Neuron (in vitro differentiated cells): ENCODE results near the gene ATP6AP1.
"Not testable (repeated sequence)": the region's sequence is repeated elsewhere in the genome, so short reads cannot be mapped to it uniquely, and the experiment has no call there.

Experiments
- H2AFZ ChIP-seq: one replicate; pipeline ENCODE4 v1.6.1; 2013; ENCODE audit warnings: low read depth, mild to moderate bottlenecking, inconsistent platforms, low read length, moderate library complexity
- H3K27me3 ChIP-seq: one replicate; pipeline ENCODE4 v1.6.1; 2013; ENCODE audit warnings: low read length; ENCODE audit not compliant: insufficient read depth
- H3K36me3 ChIP-seq: one replicate; pipeline ENCODE4 v1.6.1; 2013; ENCODE audit warnings: low read length; ENCODE audit not compliant: insufficient read depth
- H3K4me1 ChIP-seq: one replicate; pipeline ENCODE4 v1.6.1; 2013; ENCODE audit warnings: low read length; ENCODE audit not compliant: insufficient read depth
- H3K4me3 ChIP-seq: 2 replicates; pipeline ENCODE4 v1.5.1; 2013; ENCODE audit warnings: mild to moderate bottlenecking, low read length, moderate library complexity
- H3K9me3 ChIP-seq: one replicate; pipeline ENCODE4 v1.6.1; 2013; ENCODE audit warnings: low read length

Gene ATP6AP1

GRCh38 chrX:154428176-154429171 is at the start of gene ATP6AP1:
Gene ATP6AP1 (plus strand): TSS chrX:154428677. CDS start chrX:154428693, 16 bp downstream.
- Histone ChIP-seq H3K36me3 (peaks cover 13% of the 10 kb centered on the region), H3K27me3 (no peaks in the 10 kb centered on the region), H3K4me1 (peaks cover 2% of the 10 kb centered on the region), H3K9me3 (no peaks in the 10 kb centered on the region), H2AFZ (no peak within 1 kb of the TSS), H3K4me3 (peak within 1 kb of the TSS; percentile 60)

- no peaks in the 10 kb centered on the region for H3K27me3 ChIP-seq
- no peak within 1 kb of the TSS for H2AFZ ChIP-seq
- H3K4me1 ChIP-seq = peaks cover 19% of the 10 kb centered on the region
- H3K4me3 ChIP-seq = peak within 1 kb of the TSS; percentile 67
- no peaks in the 10 kb centered on the region for H3K9me3 ChIP-seq
- peaks cover 3% of the 10 kb centered on the region for H3K36me3 ChIP-seq
These were observed 49.5 kb upstream of the ATP6AP1 start, which contains the start of gene EMD for GRCh38 chrX:154378799-154379568. Gene EMD (plus strand): TSS chrX:154379295. CDS start chrX:154379485, 190 bp downstream.

DNA sequence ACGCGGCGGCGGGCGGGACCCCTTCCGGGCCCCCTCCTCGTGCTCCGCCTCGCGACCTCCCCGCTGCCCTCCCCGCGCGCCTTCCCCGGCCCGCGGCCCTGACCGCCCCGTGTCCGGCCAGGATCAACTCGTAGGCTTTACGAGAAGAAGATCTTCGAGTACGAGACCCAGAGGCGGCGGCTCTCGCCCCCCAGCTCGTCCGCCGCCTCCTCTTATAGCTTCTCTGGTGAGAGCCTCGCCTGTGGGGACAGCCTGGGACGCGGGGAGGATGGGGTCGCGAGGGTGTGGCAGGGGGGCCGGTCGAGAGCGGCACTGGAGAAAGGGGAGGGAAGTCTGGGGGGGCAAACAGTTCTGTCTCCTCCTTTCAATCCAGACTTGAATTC is 48.9 kb upstream of the ATP6AP1 start:
- Histone ChIP-seq H3K27me3 (no peaks in the 10 kb centered on the region), H2AFZ (no peak overlapping the region), H3K4me1 (peaks cover 19% of the 10 kb centered on the region), H3K9me3 (no peaks in the 10 kb centered on the region), H3K4me3 (peak overlapping the region; percentile 67), H3K36me3 (peaks cover 3% of the 10 kb centered on the region)

GRCh38 chrX:154380153-154380552 is 48.3 kb upstream of the ATP6AP1 start:
- H3K4me3 ChIP-seq = peak overlapping the region; percentile 67
- H3K9me3 ChIP-seq = no peaks in the 10 kb centered on the region
- H2AFZ ChIP-seq = no peak overlapping the region

GRCh38 chrX:154380787-154381186 is 47.7 kb upstream of the ATP6AP1 start:
- H3K4me3 ChIP-seq = peak overlapping the region; percentile 67
- H2AFZ ChIP-seq = no peak overlapping the region
- peaks cover 3% of the 10 kb centered on the region for H3K36me3 ChIP-seq
- no peaks in the 10 kb centered on the region for H3K27me3 ChIP-seq
- H3K9me3 ChIP-seq = no peaks in the 10 kb centered on the region
- H3K4me1 ChIP-seq = peaks cover 19% of the 10 kb centered on the region

More at GRCh38 chrX:154380153-154380552, 48.3 kb upstream of the ATP6AP1 start:
- H3K36me3 ChIP-seq = peaks cover 3% of the 10 kb centered on the region
- H3K27me3 ChIP-seq = no peaks in the 10 kb centered on the region
- H3K4me1 ChIP-seq = peaks cover 19% of the 10 kb centered on the region

DNA sequence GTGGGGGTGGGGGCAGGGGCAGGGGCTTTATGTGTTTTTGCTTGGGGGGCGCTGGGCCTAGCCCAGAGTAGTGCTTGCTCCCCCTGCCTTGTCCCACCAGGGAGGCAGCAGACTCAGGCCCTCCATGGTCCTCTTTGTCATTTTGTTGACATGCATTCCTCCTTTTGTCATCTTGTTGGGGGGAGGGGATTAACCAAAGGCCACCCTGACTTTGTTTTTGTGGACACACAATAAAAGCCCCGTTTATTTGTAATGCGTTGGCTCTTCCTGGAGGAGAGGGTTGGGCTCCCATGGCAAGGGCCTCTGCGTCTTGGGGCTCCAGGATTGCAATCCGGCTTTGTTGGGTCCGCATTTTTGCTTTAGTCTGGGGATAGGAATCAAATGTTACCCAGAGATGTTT is 47.2 kb upstream of the ATP6AP1 start:
- Histone ChIP-seq H3K4me1 (peaks cover 19% of the 10 kb centered on the region), H3K27me3 (no peaks in the 10 kb centered on the region), H3K36me3 (peaks cover 3% of the 10 kb centered on the region), H3K4me3 (no peak overlapping the region), H2AFZ (no peak overlapping the region), H3K9me3 (no peaks in the 10 kb centered on the region)

DNA sequence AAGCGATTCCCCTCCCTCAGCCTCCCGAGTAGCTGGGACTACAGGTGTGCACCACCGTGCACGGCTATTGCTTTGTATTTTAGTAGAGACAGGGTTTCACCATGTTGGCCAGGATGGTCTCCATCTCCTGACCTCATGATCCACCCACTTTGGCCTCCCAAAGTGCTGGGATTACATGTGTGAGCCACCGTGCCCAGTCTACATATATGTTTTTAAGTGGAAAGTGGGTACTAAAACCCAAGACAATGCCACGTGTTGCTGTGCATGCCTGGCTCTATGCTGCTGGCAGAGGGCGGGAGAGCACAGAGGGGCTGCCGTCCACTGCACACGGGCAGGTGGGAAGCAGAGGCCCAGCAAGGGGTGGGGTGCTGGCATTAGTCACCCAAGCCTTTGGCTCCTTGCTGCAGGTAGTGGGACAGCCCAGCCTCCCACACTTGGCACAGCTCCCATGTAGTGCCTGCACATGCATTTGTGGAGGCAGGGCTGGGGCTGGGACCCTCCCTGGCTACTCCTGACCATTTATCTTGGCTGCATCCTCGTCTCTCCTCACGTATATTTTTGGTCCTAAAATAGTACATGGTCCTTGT is 45.9 kb upstream of the ATP6AP1 start:
- Histone ChIP-seq H3K27me3 (no peaks in the 10 kb centered on the region), H3K36me3 (peaks cover 3% of the 10 kb centered on the region), H3K4me3 (no peak overlapping the region), H2AFZ (no peak overlapping the region), H3K4me1 (peaks cover 19% of the 10 kb centered on the region), H3K9me3 (no peaks in the 10 kb centered on the region)

DNA sequence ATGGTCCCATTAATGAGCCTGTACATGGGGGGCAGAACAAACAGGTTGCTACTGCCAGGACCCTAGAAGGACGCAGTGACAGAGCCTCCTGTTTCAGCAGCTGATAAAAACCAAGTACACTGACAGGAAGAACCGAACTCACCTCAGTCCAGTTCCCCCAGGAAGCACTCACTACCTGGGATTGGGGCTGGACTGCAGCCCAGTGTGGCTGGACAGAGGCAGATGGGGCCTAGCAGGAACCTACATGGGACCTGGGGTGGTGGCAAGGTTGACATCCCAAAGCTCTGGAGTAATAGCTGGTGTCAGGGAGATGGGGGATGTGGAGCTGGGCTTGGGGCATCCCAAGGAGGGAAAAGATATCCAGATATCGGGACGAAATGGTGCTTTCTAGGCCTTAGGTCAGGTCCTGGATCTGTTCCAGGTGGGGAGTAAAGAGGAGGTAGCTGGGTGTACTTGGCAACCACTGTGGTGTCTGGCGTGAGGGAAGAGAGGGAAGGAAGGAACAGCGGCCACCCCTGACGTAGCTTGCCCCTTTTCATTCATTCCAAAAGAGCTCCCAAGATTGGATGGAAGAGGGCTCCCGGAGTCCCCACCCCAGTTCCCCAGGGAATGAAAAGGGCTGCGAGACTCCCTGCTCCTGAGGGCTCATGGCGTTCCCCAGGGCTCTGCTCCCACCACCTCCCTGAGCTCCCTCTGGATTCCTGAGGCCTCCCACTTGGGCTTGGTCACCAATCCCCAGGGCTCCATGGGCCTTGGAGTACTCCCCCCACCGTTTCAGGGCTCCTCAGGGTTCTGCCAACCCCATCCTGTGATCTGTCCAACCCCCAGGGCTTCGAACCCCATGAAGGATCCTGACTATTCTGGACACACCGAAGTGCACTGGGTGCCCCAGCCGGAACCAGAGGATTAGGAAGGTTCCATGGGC is 44.9 kb upstream of the ATP6AP1 start:
- Histone ChIP-seq H3K36me3 (peaks cover 3% of the 10 kb centered on the region), H3K9me3 (no peaks in the 10 kb centered on the region), H3K4me3 (no peak overlapping the region), H3K4me1 (peaks cover 16% of the 10 kb centered on the region), H3K27me3 (no peaks in the 10 kb centered on the region), H2AFZ (no peak overlapping the region)

- Histone ChIP-seq H3K4me1 (peaks cover 16% of the 10 kb centered on the region), H3K4me3 (no peak overlapping the region), H2AFZ (no peak overlapping the region), H3K36me3 (peaks cover 3% of the 10 kb centered on the region), H3K27me3 (no peaks in the 10 kb centered on the region), H3K9me3 (no peaks in the 10 kb centered on the region)
These were observed 44.1 kb upstream of the ATP6AP1 start for GRCh38 chrX:154384284-154384892.

DNA sequence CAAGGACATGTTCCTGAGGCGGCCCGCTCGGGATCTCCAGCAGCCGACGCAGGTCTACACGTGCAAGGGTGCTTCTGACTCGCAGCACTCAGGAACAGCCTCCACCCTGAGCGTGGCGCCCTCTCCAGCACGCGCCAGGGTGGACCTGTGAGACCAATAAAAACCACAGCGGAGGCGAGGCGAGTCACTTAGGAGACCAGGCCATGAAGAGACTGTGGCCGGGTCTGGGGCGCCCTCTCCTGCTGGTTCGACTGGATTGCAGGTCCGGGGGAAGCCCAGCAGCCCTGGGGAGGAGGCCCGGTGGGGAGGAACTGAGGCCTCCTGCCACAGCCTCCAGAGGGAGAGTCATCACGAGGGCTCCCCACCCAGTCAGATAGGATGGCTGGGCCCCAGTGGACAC is 40.4 kb upstream of the ATP6AP1 start:
- not testable (repeated sequence) for H3K4me1 ChIP-seq, H3K27me3 ChIP-seq, H2AFZ ChIP-seq, H3K36me3 ChIP-seq, H3K4me3 ChIP-seq, H3K9me3 ChIP-seq

DNA sequence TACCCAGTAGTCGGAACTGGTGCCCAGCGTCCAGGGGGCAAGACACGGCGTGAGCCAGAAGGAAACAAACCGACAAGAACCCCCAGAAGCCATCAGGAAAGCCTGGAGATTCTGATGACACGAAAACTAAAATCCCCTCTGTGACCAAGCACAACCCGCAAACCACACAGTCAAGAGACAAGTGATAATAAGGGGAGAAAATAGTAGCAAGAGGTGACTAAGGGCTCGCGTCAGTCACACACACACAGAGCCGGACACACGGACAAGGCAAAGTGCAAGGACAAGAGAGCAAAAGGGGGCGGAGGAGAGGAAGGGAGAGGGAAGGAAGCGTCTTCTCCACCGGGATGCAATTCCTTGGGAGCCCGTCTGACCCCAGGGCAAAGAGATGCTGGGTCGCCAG is 39.8 kb upstream of the ATP6AP1 start:
- H3K36me3 ChIP-seq = not testable (repeated sequence)

More for the DNA sequence above, 39.8 kb upstream of the ATP6AP1 start:
- not testable (repeated sequence) for H3K9me3 ChIP-seq, H2AFZ ChIP-seq, H3K4me3 ChIP-seq, H3K4me1 ChIP-seq, H3K27me3 ChIP-seq
